ENCODE measurements around the gene TLR10.
"Not testable (repeated sequence)": the region's sequence is repeated elsewhere in the genome, so short reads cannot be mapped to it uniquely, and the experiment has no call there.

Gene TLR10

GRCh38 chr4:38785041-38785790 lies 2.4 kb upstream of the TLR10 start:
- Histone ChIP-seq H3K27ac (peak overlapping the region; percentile 56), H3K27me3 (no peaks in the 10 kb centered on the region), H3K9ac (no peak overlapping the region; the same call in 1 of the 2 replicates), H3K9me3 (peaks cover 12% of the 10 kb centered on the region), H4K20me1 (no peaks in the 10 kb centered on the region), H3K4me2 (peak overlapping the region; percentile 72), H3K4me1 (peaks cover 54% of the 10 kb centered on the region), H3K36me3 (0 out of 2 replicates have a peak, but pooled peaks cover 3% of the 10 kb centered on the region), H3K4me3 (no peak overlapping the region)
- TF ChIP-seq Cebpa-rat (IDR thresholded peaks at IDR 0.05): no peak

GRCh38 chr4:38784141-38784540 lies 1.4 kb upstream of the TLR10 start:
- peaks cover 2% of the 10 kb centered on the region for H3K9me3 ChIP-seq
- no peak for TF ChIP-seq Cebpa-rat (IDR thresholded peaks at IDR 0.05)
- H3K27me3 ChIP-seq: no peaks in the 10 kb centered on the region
- peaks cover 54% of the 10 kb centered on the region for H3K4me1 ChIP-seq
- no peaks in the 10 kb centered on the region for H3K36me3 ChIP-seq
- no peak overlapping the region for H3K4me3 ChIP-seq
- no peaks in the 10 kb centered on the region for H4K20me1 ChIP-seq
- 0 out of 2 replicates have a peak overlapping the region, but pooled peaks have one; percentile 22 for H3K27ac ChIP-seq
- no peak overlapping the region for H3K4me2 ChIP-seq
- no peak overlapping the region for H3K9ac ChIP-seq

GRCh38 chr4:38783109-38783460 lies 295 bp upstream of the TLR10 start:
- Histone ChIP-seq H3K4me2 (peak overlapping the region; percentile 73; the same call in 1 of the 2 replicates), H3K27ac (0 out of 2 replicates have a peak overlapping the region, but pooled peaks have one; percentile 28), H3K9me3 (no peaks in the 10 kb centered on the region), H3K4me3 (no peak overlapping the region), H3K27me3 (no peaks in the 10 kb centered on the region), H4K20me1 (no peaks in the 10 kb centered on the region), H3K36me3 (no peaks in the 10 kb centered on the region), H3K9ac (no peak overlapping the region), H3K4me1 (peaks cover 54% of the 10 kb centered on the region)
- TF ChIP-seq Cebpa-rat (IDR thresholded peaks at IDR 0.05): no peak

GRCh38 chr4:38781854-38782261 lies 932 bp downstream of the TLR10 start:
- peak overlapping the region; percentile 33; the same call in 1 of the 2 replicates for H3K27ac ChIP-seq
- H3K27me3 ChIP-seq: no peaks in the 10 kb centered on the region
- H3K4me3 ChIP-seq: peak overlapping the region; percentile 26; the same call in 1 of the 2 replicates
- peaks cover 6% of the 10 kb centered on the region for H3K9me3 ChIP-seq
- no peaks in the 10 kb centered on the region for H3K36me3 ChIP-seq
- peaks cover 54% of the 10 kb centered on the region for H3K4me1 ChIP-seq
- H3K9ac ChIP-seq: no peak overlapping the region
- TF ChIP-seq Cebpa-rat (IDR thresholded peaks at IDR 0.05): no peak
- H3K4me2 ChIP-seq: peak overlapping the region; percentile 73
- no peaks in the 10 kb centered on the region for H4K20me1 ChIP-seq

GRCh38 chr4:38780833-38781484 lies 1.8 kb downstream of the TLR10 start:
- Histone ChIP-seq H3K27me3 (no peaks in the 10 kb centered on the region), H3K36me3 (no peaks in the 10 kb centered on the region), H3K4me2 (peak overlapping the region; percentile 38), H3K4me1 (peaks cover 45% of the 10 kb centered on the region), H3K4me3 (no peak overlapping the region), H3K9me3 (peaks cover 12% of the 10 kb centered on the region), H3K27ac (no peak overlapping the region), H3K9ac (no peak overlapping the region), H4K20me1 (no peaks in the 10 kb centered on the region)
- TF ChIP-seq Cebpa-rat (IDR thresholded peaks at IDR 0.05): no peak

- Histone ChIP-seq H4K20me1 (no peaks in the 10 kb centered on the region), H3K27ac (no peak overlapping the region), H3K4me1 (peaks cover 33% of the 10 kb centered on the region), H3K9me3 (peaks cover 23% of the 10 kb centered on the region), H3K36me3 (no peaks in the 10 kb centered on the region), H3K27me3 (no peaks in the 10 kb centered on the region), H3K4me2 (no peak overlapping the region), H3K4me3 (no peak overlapping the region), H3K9ac (no peak overlapping the region)
- no peak for TF ChIP-seq Cebpa-rat (IDR thresholded peaks at IDR 0.05)
Measured at GRCh38 chr4:38779790-38780189, 3.0 kb downstream of the TLR10 start.

- Histone ChIP-seq H3K9me3 (peaks cover 38% of the 10 kb centered on the region), H3K4me1 (peaks cover 26% of the 10 kb centered on the region)
- not testable (repeated sequence) for H3K4me2 ChIP-seq, H4K20me1 ChIP-seq, H3K36me3 ChIP-seq, H3K27ac ChIP-seq, H3K27me3 ChIP-seq, H3K9ac ChIP-seq, H3K4me3 ChIP-seq
Measured at GRCh38 chr4:38777925-38778324, 4.9 kb downstream of the TLR10 start.

DNA sequence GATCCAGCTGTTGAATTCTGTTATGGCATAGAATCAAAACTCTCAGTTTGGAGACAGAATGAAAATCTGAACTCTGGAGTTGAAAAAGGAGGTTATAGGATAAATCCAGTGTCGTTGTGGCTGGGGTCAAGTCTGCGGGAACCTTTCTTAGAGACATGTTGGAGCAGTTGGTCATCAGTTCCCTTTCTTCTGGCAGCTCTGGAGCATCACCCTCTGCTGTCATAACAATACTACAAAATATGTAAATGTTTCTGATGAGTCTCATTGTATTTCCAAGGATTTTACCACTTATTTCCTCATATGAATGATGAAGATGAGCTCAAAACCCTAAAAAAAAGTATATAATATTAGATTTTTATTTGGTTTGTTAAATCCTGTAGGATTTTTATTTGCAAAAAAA lies 7.5 kb downstream of the TLR10 start:
- no peak overlapping the region for H3K4me3 ChIP-seq
- no peaks in the 10 kb centered on the region for H3K27me3 ChIP-seq
- no peaks in the 10 kb centered on the region for H4K20me1 ChIP-seq
- no peaks in the 10 kb centered on the region for H3K36me3 ChIP-seq
- no peaks in the 10 kb centered on the region for H3K4me1 ChIP-seq
- no peak for TF ChIP-seq Cebpa-rat (IDR thresholded peaks at IDR 0.05)
- no peak overlapping the region for H3K4me2 ChIP-seq
- H3K27ac ChIP-seq: no peak overlapping the region
- no peak overlapping the region for H3K9ac ChIP-seq
- peaks cover 47% of the 10 kb centered on the region for H3K9me3 ChIP-seq

- H3K4me1 ChIP-seq: 0 out of 2 replicates have a peak, but pooled peaks cover under 1% of the 10 kb centered on the region
- H3K4me3 ChIP-seq: no peak overlapping the region
- H3K4me2 ChIP-seq: no peak overlapping the region
- H4K20me1 ChIP-seq: no peaks in the 10 kb centered on the region
- no peaks in the 10 kb centered on the region for H3K27me3 ChIP-seq
- no peak overlapping the region for H3K27ac ChIP-seq
- H3K9ac ChIP-seq: no peak overlapping the region
- H3K9me3 ChIP-seq: peaks cover 53% of the 10 kb centered on the region
- no peaks in the 10 kb centered on the region for H3K36me3 ChIP-seq
- TF ChIP-seq Cebpa-rat (IDR thresholded peaks at IDR 0.05): no peak
Measured at GRCh38 chr4:38774181-38774955, 8.4 kb downstream of the TLR10 start.

DNA sequence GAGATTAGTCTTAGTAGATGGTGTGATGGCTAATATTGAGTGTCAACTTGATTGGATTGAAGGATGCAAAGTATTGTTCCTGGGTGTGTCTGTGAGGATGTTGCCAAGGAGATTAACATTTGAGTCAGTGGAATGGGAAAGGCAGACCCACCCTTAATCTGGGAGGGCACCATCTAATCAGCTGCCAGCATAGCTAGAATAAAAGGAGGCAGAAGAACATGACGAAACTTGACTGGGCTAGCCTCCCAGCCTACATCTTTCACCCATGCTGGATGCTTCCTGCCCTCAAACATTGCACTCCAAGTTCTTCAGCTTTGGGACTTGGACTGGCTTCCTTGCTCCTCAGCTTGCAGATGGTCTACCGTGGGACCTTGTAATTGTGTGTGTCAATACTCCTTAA lies 12.5 kb downstream of the TLR10 start:
- H3K27me3 ChIP-seq, H3K27ac ChIP-seq, H3K4me3 ChIP-seq, H3K9ac ChIP-seq, H3K4me1 ChIP-seq, H3K4me2 ChIP-seq, H4K20me1 ChIP-seq, H3K36me3 ChIP-seq: not testable (repeated sequence)
- peaks cover 64% of the 10 kb centered on the region for H3K9me3 ChIP-seq

Measured in BLaER1 (cell line).